HepG2 (cell line): ENCODE measurements around the gene NIPAL1. TPM values are rescaled to one million over a fixed set of nuclear protein-coding genes. Genes with fewer than 3 reads are reported as not detected.

ENCODE experiments used
- ATAC-seq: fragments of 200-7000 bp; cut with Tn5 transposase; 3 replicates; pipeline ENCODE4 v1.9.1; 2020; ENCODE audit warnings: mild to moderate bottlenecking, moderate library complexity
- BruUV-seq: library from RNA; stranded (reverse); fragments of 400-500 nt; replicated peaks from 2 replicates; lab custom pipeline; 2021; lab: Mats Ljungman, UMichigan
- CTCF ChIA-PET: fragments of 300-600 bp; formaldehyde crosslinking; extraction: SDS; loops from one replicate; lab custom pipeline; 2021; ENCODE audit warnings: low total read pairs, inconsistent platforms, low intra/inter-chr PET ratio; lab: Yijun Ruan, JAX
- POLR2A ChIA-PET: fragments of 350-600 bp; sonication (Branson Sonifier 250); formaldehyde crosslinking; loops from one replicate; lab custom pipeline; 2020; ENCODE audit warnings: antibody characterized with exemption, inconsistent platforms; lab: Yijun Ruan, JAX
- DNase-seq: peaks from one replicate; pipeline ENCODE4 v3.0.0-alpha.2; 2015; ENCODE audit warnings: low spot score
- FAIRE-seq: peaks from 3 replicates; lab custom pipeline; 2011; peaks lifted over from hg19 to GRCh38; lab: Jason Lieb, UNC
- H2AFZ ChIP-seq: one replicate; pipeline ENCODE4 v1.6.1; 2011; ENCODE audit warnings: low read length, inconsistent platforms
- H3K27ac ChIP-seq: fragments of 300-600 bp; 3 replicates; pipeline ENCODE4 v1.8.0; 2011; ENCODE audit warnings: mixed run types, mild to moderate bottlenecking, mixed read lengths, low read length, inconsistent platforms; ENCODE audit not compliant: insufficient read depth; ENCODE audit errors: extremely low read length
- H3K27me3 ChIP-seq, 2 experiments: fragments of 200-600 bp in 1 of 2; 2 replicates in 1 of 2; 3 replicates in 1 of 2; pipeline versions ENCODE4 v1.6.0 to v1.8.0; 2011; ENCODE audit warnings: low read length in 2 of 2, mild to moderate bottlenecking in 2 of 2, moderate library complexity in 2 of 2, inconsistent platforms in 1 of 2; ENCODE audit not compliant: insufficient read depth in 2 of 2, control insufficient read depth in 1 of 2
- H3K36me3 ChIP-seq, 2 experiments: fragments of 200-600 bp in 1 of 2; replicated peaks in 1 of 2; 2 replicates in 1 of 2; 3 replicates in 1 of 2; pipeline versions ENCODE4 v1.5.1 to v1.8.0; 2011; ENCODE audit warnings: low read length in 2 of 2, inconsistent platforms in 1 of 2; ENCODE audit not compliant: insufficient read depth in 2 of 2, control insufficient read depth in 1 of 2
- H3K4me1 ChIP-seq: 2 replicates; pipeline ENCODE4 v1.5.1; 2012; ENCODE audit warnings: low read length, inconsistent platforms; ENCODE audit not compliant: insufficient read depth
- H3K4me2 ChIP-seq: 2 replicates; pipeline ENCODE4 v1.6.0; 2011; ENCODE audit warnings: low read depth, low read length, inconsistent platforms
- H3K4me3 ChIP-seq, 3 experiments: fragments of 200-600 bp in 1 of 3; sonication (generic), shearing (Covaris generic) in 1 of 3; replicated peaks in 1 of 3; 2 replicates each; pipeline ENCODE4 v1.5.1; 2011 to 2016; ENCODE audit warnings: low read length in 3 of 3, inconsistent platforms in 2 of 3, low read depth in 2 of 3, mild to moderate bottlenecking in 2 of 3, control low read depth in 1 of 3, mixed read lengths in 1 of 3; ENCODE audit not compliant: insufficient read depth in 1 of 3
- H3K79me2 ChIP-seq: one replicate; pipeline ENCODE4 v1.6.1; 2011; ENCODE audit warnings: low read length, inconsistent platforms; ENCODE audit not compliant: insufficient read depth
- H3K9ac ChIP-seq: 2 replicates; pipeline ENCODE4 v1.6.0; 2011; ENCODE audit warnings: mild to moderate bottlenecking, low read depth, low read length, inconsistent platforms; ENCODE audit not compliant: insufficient read depth
- H3K9me3 ChIP-seq: 2 replicates; pipeline ENCODE4 v1.5.1; 2012; ENCODE audit warnings: mild to moderate bottlenecking, low read length
- H4K20me1 ChIP-seq: 2 replicates; pipeline ENCODE4 v1.6.0; 2011; ENCODE audit warnings: inconsistent platforms, mild to moderate bottlenecking, low read length, moderate library complexity; ENCODE audit not compliant: insufficient read depth
- BCL6 ChIP-seq: IDR thresholded peaks from 2 replicates; pipeline ENCODE4 v1.6.1; 2016; ENCODE audit warnings: missing genetic modification reagents, missing compliant biosample characterization
- EEA1 ChIP-seq: sonication (generic); formaldehyde crosslinking; IDR thresholded peaks from 2 replicates; pipeline ENCODE4 v1.5.1; 2020; ENCODE audit warnings: mild to moderate bottlenecking, missing genetic modification reagents, borderline replicate concordance
- FOXK2 ChIP-seq: fragments of 450-650 bp; IDR thresholded peaks from 2 replicates; pipeline ENCODE4 v1.6.1; 2016
- KIAA2018 ChIP-seq: sonication (generic); formaldehyde crosslinking; IDR thresholded peaks from 2 replicates; pipeline ENCODE4 v1.5.0; 2020; ENCODE audit warnings: mild to moderate bottlenecking, missing genetic modification reagents, borderline replicate concordance
- MAFF ChIP-seq: IDR thresholded peaks from 2 replicates; pipeline ENCODE4 v1.6.1; 2011; ENCODE audit warnings: low read depth, low read length, improper control_type of control experiment
- NFKBIZ ChIP-seq: IDR thresholded peaks from 2 replicates; pipeline ENCODE4 v1.6.1; 2018; ENCODE audit warnings: missing genetic modification reagents, missing compliant biosample characterization
- PHF5A ChIP-seq: IDR thresholded peaks from one replicate; pipeline ENCODE4 v1.6.1; 2018; ENCODE audit warnings: low read depth, missing genetic modification reagents; ENCODE audit not compliant: unreplicated experiment
- POLR2AphosphoS2 ChIP-seq: IDR thresholded peaks from 2 replicates; pipeline ENCODE4 v1.6.1; 2011; ENCODE audit warnings: low read depth, low read length, improper control_type of control experiment
- WIZ ChIP-seq: sonication (generic); formaldehyde crosslinking; IDR thresholded peaks from 2 replicates; pipeline ENCODE4 v1.5.1; 2020; ENCODE audit warnings: mild to moderate bottlenecking, missing genetic modification reagents
- ZBTB8A ChIP-seq: sonication (generic); formaldehyde crosslinking; IDR thresholded peaks from 2 replicates; pipeline ENCODE4 v1.4.0; 2020; ENCODE audit warnings: mild to moderate bottlenecking, low read depth, missing genetic modification reagents, borderline replicate concordance
- ZNF24 ChIP-seq: fragments of 450-650 bp; IDR thresholded peaks from 2 replicates; pipeline ENCODE4 v1.6.1; 2017; ENCODE audit warnings: antibody characterized with exemption, mild to moderate bottlenecking
- ZNF484 ChIP-seq: sonication (generic); formaldehyde crosslinking; IDR thresholded peaks from 2 replicates; pipeline ENCODE4 v1.5.1; 2020; ENCODE audit warnings: mild to moderate bottlenecking, low read depth, missing genetic modification reagents, borderline replicate concordance
- ZSCAN30 ChIP-seq: sonication (generic); formaldehyde crosslinking; IDR thresholded peaks from 2 replicates; pipeline ENCODE4 v1.5.0; 2020; ENCODE audit warnings: mild to moderate bottlenecking, missing genetic modification reagents
- WGBS: methylation state at CpG from one replicate; pipeline ENCODE4 v1.1.6; 2017; ENCODE audit warnings: low lambda C conversion rate; 5-methylcytosine and 5-hydroxymethylcytosine counted together
- in situ Hi-C: cut with HindIII; loops from 2 replicates; pipeline ENCODE4 v1.10.0; 2017; ENCODE audit warnings: low pct_unique_long_range_greater_than_20kb; ENCODE audit not compliant: extremely low pct_ligation_motif_present
- intact Hi-C: fragments of 100-400 bp; cut with micrococcal nuclease; formaldehyde crosslinking; loops from one replicate; pipeline ENCODE4 v1.10.0; 2022; ENCODE audit not compliant: unreplicated experiment
- polyA plus RNA-seq, 8 experiments: library from polyadenylated mRNA; depleted of rRNA in 3 of 8; stranded (reverse) in 7 of 8; unstranded in 1 of 8; fragments of >200 nt; fragmentation: Illumina TruSeq in 4 of 8; extraction: Trizol in 4 of 8; gene quantifications; 2 replicates each; pipeline versions ENCODE4 v1.2.1 to v1.2.3, GENCODE V29; 2011 to 2016; ENCODE audit warnings: low read depth in 4 of 8, missing spikeins in 1 of 8, mixed read lengths in 1 of 8; ENCODE audit not compliant: insufficient read depth in 1 of 8
- total RNA-seq, 5 experiments: library from RNA; depleted of rRNA; stranded (reverse); fragments of >200 nt; fragmentation: Illumina TruSeq; extraction: Trizol; gene quantifications; 2 replicates each; pipeline ENCODE4 v1.2.3, GENCODE V29; 2016; ENCODE audit warnings: low read depth in 1 of 5
- TF ChIP-seq, protein P1 (sequence below): sonication (generic); formaldehyde crosslinking; IDR thresholded peaks from 2 replicates; pipeline ENCODE4 v1.4.0; 2020; ENCODE audit warnings: missing genetic modification reagents; ENCODE audit errors: not compliant biosample characterization
- TF ChIP-seq, protein P2 (sequence below): sonication (generic); formaldehyde crosslinking; IDR thresholded peaks from 2 replicates; pipeline ENCODE4 v1.9.0; 2021; ENCODE audit warnings: missing genetic modification reagents, borderline replicate concordance

NIPAL1 gene
- total and polyA plus RNA-seq, 2 of the 13 experiments (the other 11 are each of a cell fraction or from before 2014, with no cell fraction given), result 1.4 to 3.4 TPM

- TF ChIP-seq, protein P1, sequence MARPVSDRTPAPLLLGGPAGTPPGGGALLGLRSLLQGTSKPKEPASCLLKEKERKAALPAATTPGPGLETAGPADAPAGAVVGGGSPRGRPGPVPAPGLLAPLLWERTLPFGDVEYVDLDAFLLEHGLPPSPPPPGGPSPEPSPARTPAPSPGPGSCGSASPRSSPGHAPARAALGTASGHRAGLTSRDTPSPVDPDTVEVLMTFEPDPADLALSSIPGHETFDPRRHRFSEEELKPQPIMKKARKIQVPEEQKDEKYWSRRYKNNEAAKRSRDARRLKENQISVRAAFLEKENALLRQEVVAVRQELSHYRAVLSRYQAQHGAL (CRISPR knock-in tag), result no peak
- TF ChIP-seq MAFF, result no peak
- no peak for TF ChIP-seq POLR2AphosphoS2
- TF ChIP-seq ZNF24, result no peak
- no peak for TF ChIP-seq BCL6
- no peak for TF ChIP-seq WIZ (CRISPR knock-in tag)
- TF ChIP-seq PHF5A (CRISPR knock-in tag), result no peak
- TF ChIP-seq ZNF484 (CRISPR knock-in tag), result no peak
Measured at GRCh38 chr4:48024522-48024921, 8.0 kb downstream of the NIPAL1 start (continued).

DNA sequence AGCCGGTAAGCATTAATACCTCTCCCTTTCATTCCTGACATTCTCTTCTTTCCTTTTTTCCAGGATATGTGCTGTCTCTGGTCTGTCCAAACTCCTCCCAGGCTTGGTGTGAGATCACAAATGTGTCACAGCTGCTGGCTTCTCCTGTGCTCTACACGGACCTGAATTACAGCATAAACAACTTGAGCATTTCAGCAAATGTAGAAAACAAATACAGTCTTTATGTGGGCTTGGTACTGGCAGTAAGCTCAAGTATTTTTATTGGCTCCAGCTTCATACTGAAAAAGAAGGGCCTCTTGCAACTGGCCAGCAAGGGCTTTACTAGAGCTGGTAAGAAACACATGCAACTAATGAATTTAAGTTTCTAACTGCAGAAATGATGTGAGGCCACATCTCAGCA is 8.4 kb downstream of the NIPAL1 start:
- no peak for FAIRE-seq
- Histone ChIP-seq H3K27me3 (no peaks in the 10 kb centered on the region), H3K9me3 (no peaks in the 10 kb centered on the region), H3K4me1 (no peaks in the 10 kb centered on the region), H3K36me3 (peaks cover 1 to 9% of the 10 kb centered on the region in 2 experiments; a peak in 3 of 5 replicates), H3K9ac (no peak overlapping the region), H3K79me2 (no peaks in the 10 kb centered on the region), H3K4me3 (no peak overlapping the region), H4K20me1 (no peaks in the 10 kb centered on the region), H3K4me2 (no peak overlapping the region), H2AFZ (no peak overlapping the region), H3K27ac (no peak overlapping the region)
- WGBS, result 79% methylated on average over 2 of the region's 2 CpGs
- BruUV-seq, result no TSS peak
- in situ Hi-C loops (no loop called here), intact Hi-C loops (no loop called here)
- DNase-seq, result no peak
- POLR2A ChIA-PET, result no interaction called here
- no peak for ATAC-seq
- CTCF ChIA-PET, result no interaction called here
- TF ChIP-seq KIAA2018 (CRISPR knock-in tag), result no peak
- TF ChIP-seq NFKBIZ (CRISPR knock-in tag), result no peak
- TF ChIP-seq, protein P2, sequence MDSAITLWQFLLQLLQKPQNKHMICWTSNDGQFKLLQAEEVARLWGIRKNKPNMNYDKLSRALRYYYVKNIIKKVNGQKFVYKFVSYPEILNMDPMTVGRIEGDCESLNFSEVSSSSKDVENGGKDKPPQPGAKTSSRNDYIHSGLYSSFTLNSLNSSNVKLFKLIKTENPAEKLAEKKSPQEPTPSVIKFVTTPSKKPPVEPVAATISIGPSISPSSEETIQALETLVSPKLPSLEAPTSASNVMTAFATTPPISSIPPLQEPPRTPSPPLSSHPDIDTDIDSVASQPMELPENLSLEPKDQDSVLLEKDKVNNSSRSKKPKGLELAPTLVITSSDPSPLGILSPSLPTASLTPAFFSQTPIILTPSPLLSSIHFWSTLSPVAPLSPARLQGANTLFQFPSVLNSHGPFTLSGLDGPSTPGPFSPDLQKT (CRISPR knock-in tag), result no peak
- TF ChIP-seq FOXK2, result no peak
- no peak for TF ChIP-seq ZBTB8A (CRISPR knock-in tag)
- no peak for TF ChIP-seq ZSCAN30 (CRISPR knock-in tag)
- TF ChIP-seq EEA1, result no peak
